Measurements from ENCODE around the gene EEF1A1.
"Not testable (repeated sequence)": the region's sequence is repeated elsewhere in the genome, so short reads cannot be mapped to it uniquely, and the experiment has no call there.

The EEF1A1 gene

GRCh38 chr6:73538116-73538779 is 17.4 kb upstream of the EEF1A1 start:
- in situ Hi-C loops (cut with MboI; ENCODE audit: low sequenced_read_pairs), result no loop called here

- in situ Hi-C loops (cut with MboI; ENCODE audit: low sequenced_read_pairs), result no loop called here
These were observed 16.8 kb upstream of the EEF1A1 start for GRCh38 chr6:73537677-73538076.

GRCh38 chr6:73534628-73535027 is 13.8 kb upstream of the EEF1A1 start:
- in situ Hi-C loops (cut with MboI; ENCODE audit: low sequenced_read_pairs), result no loop called here

GRCh38 chr6:73532293-73532692 is 11.5 kb upstream of the EEF1A1 start:
- in situ Hi-C loops (cut with MboI; ENCODE audit: low sequenced_read_pairs), result no loop called here

GRCh38 chr6:73528897-73529296 is 8.1 kb upstream of the EEF1A1 start:
- in situ Hi-C loops (cut with MboI; ENCODE audit: low sequenced_read_pairs), result no loop called here

- in situ Hi-C loops (cut with MboI; ENCODE audit: low sequenced_read_pairs), result no loop called here
These were observed 4.9 kb upstream of the EEF1A1 start for GRCh38 chr6:73525546-73526330.

GRCh38 chr6:73523434-73524123 is 2.7 kb upstream of the EEF1A1 start:
- in situ Hi-C loops (cut with MboI; ENCODE audit: low sequenced_read_pairs), result no loop called here

GRCh38 chr6:73521351-73521985 is 636 bp upstream of the EEF1A1 start:
- in situ Hi-C loops (cut with MboI; ENCODE audit: low sequenced_read_pairs), result no loop called here

- in situ Hi-C loops (cut with MboI; ENCODE audit: low sequenced_read_pairs), result no loop called here
These were observed 725 bp downstream of the EEF1A1 start for GRCh38 chr6:73519926-73520687.

- in situ Hi-C loops (cut with MboI; ENCODE audit: low sequenced_read_pairs), result not testable (repeated sequence)
These were observed 1.6 kb downstream of the EEF1A1 start for GRCh38 chr6:73518982-73519881.

GRCh38 chr6:73518100-73518981 is 2.5 kb downstream of the EEF1A1 start:
- in situ Hi-C loops (cut with MboI; ENCODE audit: low sequenced_read_pairs), result not testable (repeated sequence)

- in situ Hi-C loops (cut with MboI; ENCODE audit: low sequenced_read_pairs), result no loop called here
These were observed 4.0 kb downstream of the EEF1A1 start for GRCh38 chr6:73516514-73517489.

GRCh38 chr6:73515204-73515655 is 5.6 kb downstream of the EEF1A1 start:
- in situ Hi-C loops (cut with MboI; ENCODE audit: low sequenced_read_pairs), result no loop called here

- in situ Hi-C loops (cut with MboI; ENCODE audit: low sequenced_read_pairs), result no loop called here
These were observed 6.1 kb downstream of the EEF1A1 start for GRCh38 chr6:73514746-73515110.

- in situ Hi-C loops (cut with MboI; ENCODE audit: low sequenced_read_pairs), result no loop called here
These were observed 7.4 kb downstream of the EEF1A1 start for GRCh38 chr6:73513496-73513854.

- in situ Hi-C loops (cut with MboI; ENCODE audit: low sequenced_read_pairs), result no loop called here
These were observed 9.0 kb downstream of the EEF1A1 start for GRCh38 chr6:73511796-73512195.

- in situ Hi-C loops (cut with MboI; ENCODE audit: low sequenced_read_pairs), result no loop called here
These were observed 11.0 kb downstream of the EEF1A1 start for GRCh38 chr6:73509851-73510250.

GRCh38 chr6:73508776-73509175 is 12.1 kb downstream of the EEF1A1 start:
- in situ Hi-C loops (cut with MboI; ENCODE audit: low sequenced_read_pairs), result no loop called here
